Lower lobe of right lung (tissue), 2 donors: Measurements from ENCODE around the gene TKFC. TPM values are rescaled to one million over a fixed set of nuclear protein-coding genes. Genes with fewer than 3 reads are reported as not detected.
"Not testable (repeated sequence)": the region's sequence is repeated elsewhere in the genome, so short reads cannot be mapped to it uniquely, and the experiment has no call there.

Source experiments
- ATAC-seq, 2 donors: fragments of 200-7000 bp; cut with Tn5 transposase; one replicate each; pipeline ENCODE4 v1.9.1; 2020 to 2022; ENCODE audit warnings: mild to moderate bottlenecking in 2 of 2, moderate library complexity in 2 of 2
- DNase-seq: peaks from one replicate; pipeline ENCODE4 v3.0.0-alpha.2; 2020
- H3K27ac ChIP-seq: fragments of 200-600 bp; one replicate; pipeline ENCODE4 v1.8.0; 2022
- H3K27me3 ChIP-seq: fragments of 200-600 bp; one replicate; pipeline ENCODE4 v1.8.0; 2022; ENCODE audit warnings: low read depth
- H3K36me3 ChIP-seq: fragments of 200-600 bp; one replicate; pipeline ENCODE4 v1.8.0; 2022; ENCODE audit warnings: mild to moderate bottlenecking
- H3K4me1 ChIP-seq: fragments of 200-600 bp; one replicate; pipeline ENCODE4 v1.8.0; 2022
- H3K4me3 ChIP-seq: fragments of 200-600 bp; one replicate; pipeline ENCODE4 v1.8.0; 2022; ENCODE audit warnings: mild to moderate bottlenecking
- H3K9me3 ChIP-seq: fragments of 200-600 bp; one replicate; pipeline ENCODE4 v1.8.0; 2022
- CTCF ChIP-seq: fragments of 200-600 bp; IDR thresholded peaks from one replicate; pipeline ENCODE4 v1.8.0; 2022; ENCODE audit warnings: antibody characterized with exemption, mild to moderate bottlenecking
- intact Hi-C: fragments of 100-400 bp; cut with DNase I; formaldehyde crosslinking; loops from one replicate; pipeline ENCODE4 v1.11.0; 2022
- total RNA-seq: library from RNA; stranded (reverse); fragmentation: NEBNext Ultra II Directional; extraction: Animal tissue kit (Norgen Biotek cat#: 25700); gene quantifications from one replicate; pipeline ENCODE4 v1.2.1, GENCODE V29; 2021
- donor health status: DM: no; HTN: yes; CAD: no; lungs with severe emphysema.

The TKFC gene
- total RNA-seq, 1 donor from 2014 or later: 35.0 TPM

GRCh38 chr11:61380884-61381283 lies 47.9 kb downstream of the TKFC start:
- intact Hi-C loops: no loop called here
- Histone ChIP-seq H3K4me1 (peaks cover 11% of the 10 kb centered on the region), H3K4me3 (no peak overlapping the region), H3K27ac (no peak overlapping the region), H3K27me3 (no peaks in the 10 kb centered on the region), H3K9me3 (no peaks in the 10 kb centered on the region), H3K36me3 (peaks cover under 1% of the 10 kb centered on the region)
- no peak for TF ChIP-seq CTCF
- DNase-seq (no peak), ATAC-seq (no peak)

GRCh38 chr11:61383859-61384258 lies 50.8 kb downstream of the TKFC start:
- H3K4me3 ChIP-seq, H3K27me3 ChIP-seq, DNase-seq, H3K36me3 ChIP-seq, H3K27ac ChIP-seq, intact Hi-C loops, H3K9me3 ChIP-seq, ATAC-seq: not testable (repeated sequence)
- peaks cover 11% of the 10 kb centered on the region for H3K4me1 ChIP-seq

- Histone ChIP-seq H3K27ac (no peak overlapping the region), H3K4me3 (no peak overlapping the region), H3K9me3 (no peaks in the 10 kb centered on the region), H3K4me1 (peaks cover 6% of the 10 kb centered on the region), H3K36me3 (no peaks in the 10 kb centered on the region), H3K27me3 (no peaks in the 10 kb centered on the region)
- no peak for ATAC-seq
- DNase-seq: no peak
- intact Hi-C loops: no loop called here
- no peak for TF ChIP-seq CTCF
Measured at GRCh38 chr11:61384271-61385242, 51.5 kb downstream of the TKFC start.

GRCh38 chr11:61390161-61390560 lies 57.1 kb downstream of the TKFC start:
- Histone ChIP-seq H3K27me3 (no peaks in the 10 kb centered on the region), H3K27ac (no peak overlapping the region), H3K9me3 (no peaks in the 10 kb centered on the region), H3K36me3 (peaks cover 11% of the 10 kb centered on the region), H3K4me1 (peaks cover 24% of the 10 kb centered on the region), H3K4me3 (no peak overlapping the region)
- TF ChIP-seq CTCF: no peak
- ATAC-seq (no peak), DNase-seq (no peak)
- intact Hi-C loops: loop anchor here (10.0 kb wide), 1 partner anchor 55 kb away; the partner anchor contains the start of genes DDB1 and TKFC

GRCh38 chr11:61392981-61393595 lies 60.1 kb downstream of the TKFC start:
- no peak for TF ChIP-seq CTCF
- H3K27ac ChIP-seq: peak overlapping the region; percentile 86
- peaks cover 38% of the 10 kb centered on the region for H3K36me3 ChIP-seq
- H3K27me3 ChIP-seq: no peaks in the 10 kb centered on the region
- intact Hi-C loops: loop anchor here (10.0 kb wide), 1 partner anchor 58 kb away; the partner anchor contains the start of genes DDB1 and TKFC
- peak; percentile 37 to 41 for ATAC-seq
- DNase-seq: no peak
- no peaks in the 10 kb centered on the region for H3K9me3 ChIP-seq
- peaks cover 19% of the 10 kb centered on the region for H3K4me1 ChIP-seq
- H3K4me3 ChIP-seq: peak overlapping the region; percentile 74

Other genes starting within 250 kb of the TKFC start
- gene CD5, start 230.7 kb upstream of the TKFC start, total RNA-seq: 3.5 TPM
- 39.7 TPM for gene VPS37C, start 171.8 kb upstream of the TKFC start, total RNA-seq
- gene PGA3, start 129.7 kb upstream of the TKFC start, total RNA-seq: 1.3 TPM
- 0.83 TPM for gene PGA4, start 110.9 kb upstream of the TKFC start, total RNA-seq
- 0.32 TPM for gene PGA5, start 92.1 kb upstream of the TKFC start, total RNA-seq
- gene VWCE, start 37.9 kb upstream of the TKFC start, total RNA-seq: 1.2 TPM
- 122 TPM for gene DDB1, start 123 bp upstream of the TKFC start, total RNA-seq
- 47.2 TPM for gene CYB561A3, start 28.7 kb downstream of the TKFC start, total RNA-seq
- gene TMEM138, start 29.1 kb downstream of the TKFC start, total RNA-seq: 38.9 TPM
- gene TMEM216, start 59.4 kb downstream of the TKFC start, total RNA-seq: 11.9 TPM
- 69.8 TPM for gene CPSF7, start 96.7 kb downstream of the TKFC start, total RNA-seq
- gene SDHAF2, start 96.9 kb downstream of the TKFC start, total RNA-seq: 35.2 TPM
- gene LRRC10B, start 175.5 kb downstream of the TKFC start, total RNA-seq: 6.4 TPM
- gene SYT7, start 247.8 kb downstream of the TKFC start, total RNA-seq: 3.8 TPM